Measurements from ENCODE around the gene EVA1B.

The EVA1B gene

GRCh38 chr1:36285443-36286101 is 37.9 kb downstream of the EVA1B start:
- in situ Hi-C loops (cut with HindIII; ENCODE audit: low sequenced_read_pairs), result no loop called here

DNA sequence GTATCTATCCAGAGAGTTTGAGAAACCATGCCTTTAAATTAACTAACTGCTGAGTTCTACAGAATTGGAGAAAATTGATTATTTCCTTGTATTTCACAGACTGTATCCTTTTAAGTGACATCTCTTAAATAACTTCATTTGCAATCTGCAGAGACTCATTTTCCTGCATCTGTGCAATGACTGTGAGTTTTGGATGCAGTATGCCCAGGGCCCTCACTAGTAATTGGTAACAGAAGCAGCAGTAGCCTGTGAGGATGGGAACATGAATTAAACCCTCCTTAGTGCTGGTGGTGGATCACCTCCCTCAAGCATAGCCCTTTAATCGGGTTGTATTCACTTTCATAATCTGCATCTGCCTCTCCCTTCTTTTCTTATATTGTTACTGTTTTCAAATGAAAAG is 38.9 kb downstream of the EVA1B start:
- in situ Hi-C loops (cut with HindIII; ENCODE audit: low sequenced_read_pairs), result loop anchor here (5.0 kb wide), 1 partner anchor 167 kb away; no protein-coding TSS in a partner anchor

- in situ Hi-C loops (cut with HindIII; ENCODE audit: low sequenced_read_pairs), result loop anchor here (5.0 kb wide), 1 partner anchor 167 kb away; no protein-coding TSS in a partner anchor
Measured at GRCh38 chr1:36284061-36284460, 39.4 kb downstream of the EVA1B start.

DNA sequence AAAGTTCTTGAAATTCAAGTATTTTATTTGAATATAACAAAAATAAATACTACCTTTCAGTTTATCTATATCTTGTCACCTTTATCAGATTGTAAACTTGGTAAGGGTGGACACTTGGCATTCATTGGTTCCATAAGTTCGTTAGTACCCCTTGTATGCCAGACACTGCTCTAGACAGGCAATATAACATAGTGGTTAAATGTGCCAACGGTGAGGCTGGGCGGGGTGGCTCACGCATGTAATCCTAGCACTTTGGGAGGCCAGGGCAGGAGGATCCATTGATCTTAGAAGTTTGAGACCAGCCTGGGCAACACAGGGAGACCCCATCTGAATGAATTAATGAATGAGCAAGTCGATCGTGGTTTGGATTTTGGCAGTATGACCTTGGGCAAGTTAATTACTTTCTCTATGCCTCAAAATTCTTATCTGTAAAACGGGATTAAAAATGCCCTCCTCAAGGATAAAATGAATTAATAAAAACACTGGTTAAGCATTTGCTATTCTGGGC is 43.6 kb downstream of the EVA1B start:
- in situ Hi-C loops (cut with HindIII; ENCODE audit: low sequenced_read_pairs), result loop anchor here (5.0 kb wide), 1 partner anchor 163 kb away; no protein-coding TSS in a partner anchor

- in situ Hi-C loops (cut with HindIII; ENCODE audit: low sequenced_read_pairs), result no loop called here
Measured at GRCh38 chr1:36279110-36279788, 44.2 kb downstream of the EVA1B start.

GRCh38 chr1:36276688-36277087 is 46.8 kb downstream of the EVA1B start:
- in situ Hi-C loops (cut with HindIII; ENCODE audit: low sequenced_read_pairs), result no loop called here

DNA sequence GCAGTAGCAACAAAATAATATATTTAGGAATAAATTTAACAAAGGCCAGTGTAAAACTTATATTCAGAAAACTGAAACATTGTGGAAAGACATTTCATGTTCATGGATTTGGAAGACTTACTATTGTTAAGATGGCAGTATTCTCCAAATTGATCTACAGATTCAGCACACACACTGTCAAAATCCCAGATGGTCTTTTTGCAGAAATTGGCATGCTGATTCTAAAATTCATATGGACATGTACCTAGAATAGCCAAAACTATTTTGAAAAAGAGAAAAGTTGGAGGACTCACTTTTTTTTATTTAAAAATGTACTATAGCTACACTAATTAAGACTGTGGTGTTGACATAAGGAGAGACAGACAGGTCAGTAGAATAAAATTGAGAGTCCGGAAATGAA is 49.2 kb downstream of the EVA1B start:
- in situ Hi-C loops (cut with HindIII; ENCODE audit: low sequenced_read_pairs), result no loop called here

GRCh38 chr1:36273024-36273423 is 50.4 kb downstream of the EVA1B start:
- in situ Hi-C loops (cut with HindIII; ENCODE audit: low sequenced_read_pairs), result no loop called here

All from endothelial cell of hepatic sinusoid (primary cell).